H1 (cell line): ENCODE data around the gene KTN1. TPM values are rescaled to one million over a fixed set of nuclear protein-coding genes. Genes with fewer than 3 reads are reported as not detected.

Experiments used
- CTCF ChIA-PET: fragments of 300-600 bp; sonication (Branson Sonifier 250); formaldehyde crosslinking; loops from one replicate; lab custom pipeline; 2021; ENCODE audit not compliant: partially characterized antibody; lab: Charles Lee
- POLR2A ChIA-PET: fragments of 300-600 bp; sonication (Branson Sonifier 250); formaldehyde crosslinking; loops from one replicate; lab custom pipeline; 2021; ENCODE audit warnings: inconsistent platforms; ENCODE audit not compliant: partially characterized antibody; lab: Charles Lee
- DNase-seq, 2 experiments: peaks; one replicate each; pipeline versions ENCODE4 v3.0.0 to v3.0.0-alpha.2; 2010 to 2022; ENCODE audit warnings: low spot score in 2 of 2, low read depth in 1 of 2, mixed read lengths in 1 of 2
- FAIRE-seq: peaks from 2 replicates; lab custom pipeline; 2011; peaks lifted over from hg19 to GRCh38; lab: Jason Lieb, UNC
- H2AFZ ChIP-seq: 2 replicates; pipeline ENCODE4 v1.8.1; 2012; ENCODE audit warnings: low read length, inconsistent platforms
- H2AK5ac ChIP-seq: 2 replicates; pipeline ENCODE4 v1.6.1; 2013; ENCODE audit warnings: low read depth, low read length
- H2BK120ac ChIP-seq: replicated peaks from 2 replicates; pipeline ENCODE3; 2013; ENCODE audit warnings: low read depth, low read length, inconsistent platforms
- H2BK12ac ChIP-seq: 2 replicates; pipeline ENCODE4 v1.6.1; 2013; ENCODE audit warnings: low read depth, low read length
- H2BK15ac ChIP-seq: 2 replicates; pipeline ENCODE4 v1.6.1; 2013; ENCODE audit warnings: low read length
- H2BK20ac ChIP-seq: 2 replicates; pipeline ENCODE4 v1.6.1; 2013; ENCODE audit warnings: low read length
- H2BK5ac ChIP-seq: 2 replicates; pipeline ENCODE4 v1.6.1; 2013; ENCODE audit warnings: low read depth, low read length
- H3K14ac ChIP-seq: 2 replicates; pipeline ENCODE4 v1.6.1; 2013; ENCODE audit warnings: inconsistent platforms; ENCODE audit not compliant: insufficient read length
- H3K18ac ChIP-seq: 2 replicates; pipeline ENCODE4 v1.6.1; 2013; ENCODE audit warnings: low read length; ENCODE audit errors: extremely low read depth
- H3K23ac ChIP-seq: 2 replicates; pipeline ENCODE4 v1.6.1; 2013; ENCODE audit warnings: inconsistent platforms; ENCODE audit not compliant: insufficient read length
- H3K23me2 ChIP-seq: 2 replicates; pipeline ENCODE4 v1.6.1; 2013; ENCODE audit warnings: low read depth, low read length
- H3K27ac ChIP-seq: 2 replicates; pipeline ENCODE4 v1.6.1; 2011; ENCODE audit warnings: low read depth, low read length, inconsistent platforms
- H3K27me3 ChIP-seq, 4 experiments: replicated peaks in 1 of 4; 1 replicate in 1 of 4; 2 replicates in 3 of 4; pipeline versions ENCODE4 v1.6.1 to v1.8.1; 2011 to 2013; ENCODE audit warnings: low read length in 3 of 4, mild to moderate bottlenecking in 3 of 4, inconsistent platforms in 2 of 4, mixed read lengths in 2 of 4, moderate library complexity in 1 of 4; ENCODE audit not compliant: control insufficient read depth in 3 of 4, insufficient read depth in 3 of 4; ENCODE audit errors: extremely low read depth in 1 of 4
- H3K36me3 ChIP-seq, 4 experiments: 2 replicates each; pipeline versions ENCODE4 v1.6.1 to v1.8.1; 2011 to 2013; ENCODE audit warnings: mild to moderate bottlenecking in 4 of 4, low read length in 3 of 4, moderate library complexity in 2 of 4, control low read depth in 1 of 4, inconsistent platforms in 1 of 4; ENCODE audit not compliant: insufficient read depth in 4 of 4, control insufficient read depth in 2 of 4
- H3K4ac ChIP-seq: replicated peaks from 2 replicates; pipeline ENCODE3; 2013; ENCODE audit warnings: low read length, low read depth, mixed read lengths, inconsistent platforms; ENCODE audit not compliant: insufficient read length
- H3K4me1 ChIP-seq, 4 experiments: replicated peaks in 1 of 4; 1 replicate in 1 of 4; 2 replicates in 3 of 4; pipeline versions ENCODE4 v1.6.1 to v1.8.1; 2011 to 2013; ENCODE audit warnings: low read length in 3 of 4, inconsistent platforms in 2 of 4, mixed read lengths in 1 of 4; ENCODE audit not compliant: insufficient read depth in 4 of 4, control insufficient read depth in 3 of 4
- H3K4me2 ChIP-seq, 2 experiments: 2 replicates each; pipeline versions ENCODE4 v1.6.1 to v1.8.1; 2011 to 2013; ENCODE audit warnings: low read depth in 2 of 2, low read length in 2 of 2, control low read depth in 1 of 2, inconsistent platforms in 1 of 2, mild to moderate bottlenecking in 1 of 2; ENCODE audit not compliant: insufficient read depth in 1 of 2
- H3K4me3 ChIP-seq, 4 experiments: fragments of 200-600, 300-600 bp in 1 of 4; sonication (generic), shearing (Covaris generic), sonication (Bioruptor Twin) in 1 of 4; 2 replicates each; pipeline versions ENCODE4 v1.5.1 to v1.8.1; 2011 to 2016; ENCODE audit warnings: low read length in 4 of 4, low read depth in 3 of 4, control low read depth in 2 of 4, inconsistent platforms in 2 of 4, mild to moderate bottlenecking in 2 of 4, mixed read lengths in 1 of 4, moderate library complexity in 1 of 4; ENCODE audit not compliant: insufficient read depth in 2 of 4; ENCODE audit errors: extremely low read depth in 1 of 4
- H3K56ac ChIP-seq: replicated peaks from 2 replicates; pipeline ENCODE3; 2013; ENCODE audit warnings: low read depth, mild to moderate bottlenecking, mixed read lengths, low read length, inconsistent platforms; ENCODE audit not compliant: insufficient read length
- H3K79me1 ChIP-seq: 2 replicates; pipeline ENCODE4 v1.6.1; 2013; ENCODE audit warnings: low read depth, low read length, control low read depth
- H3K79me2 ChIP-seq, 2 experiments: 2 replicates each; pipeline versions ENCODE4 v1.6.1 to v1.8.1; 2012 to 2013; ENCODE audit warnings: low read length in 2 of 2, mild to moderate bottlenecking in 2 of 2, inconsistent platforms in 1 of 2; ENCODE audit not compliant: insufficient read depth in 2 of 2, control insufficient read depth in 1 of 2
- H3K9ac ChIP-seq, 4 experiments: replicated peaks in 1 of 4; 1 replicate in 1 of 4; 2 replicates in 3 of 4; pipeline versions ENCODE4 v1.6.1 to v1.8.1; 2011 to 2013; ENCODE audit warnings: low read depth in 3 of 4, low read length in 3 of 4, control low read depth in 2 of 4, mild to moderate bottlenecking in 2 of 4, moderate library complexity in 2 of 4, inconsistent platforms in 1 of 4; ENCODE audit errors: extremely low read depth in 1 of 4
- H3K9me3 ChIP-seq, 2 experiments: 2 replicates each; pipeline versions ENCODE4 v1.6.1 to v1.8.1; 2012 to 2013; ENCODE audit warnings: mild to moderate bottlenecking in 2 of 2, moderate library complexity in 2 of 2, control low read depth in 1 of 2, inconsistent platforms in 1 of 2, low read depth in 1 of 2, low read length in 1 of 2, mixed read lengths in 1 of 2; ENCODE audit not compliant: insufficient read depth in 2 of 2
- H4K20me1 ChIP-seq, 2 experiments: replicated peaks in 1 of 2; 2 replicates each; pipeline versions ENCODE3 to v1.8.1; 2011 to 2013; ENCODE audit warnings: inconsistent platforms in 2 of 2, low read length in 2 of 2, mild to moderate bottlenecking in 1 of 2; ENCODE audit not compliant: insufficient read depth in 2 of 2, control insufficient read depth in 1 of 2
- H4K5ac ChIP-seq: 2 replicates; pipeline ENCODE4 v1.6.1; 2013; ENCODE audit warnings: low read length, low read depth, mixed read lengths, inconsistent platforms; ENCODE audit not compliant: insufficient read length
- H4K8ac ChIP-seq: 2 replicates; pipeline ENCODE4 v1.8.0; 2013; ENCODE audit warnings: mild to moderate bottlenecking, moderate library complexity, low read length, inconsistent platforms; ENCODE audit not compliant: insufficient read depth; ENCODE audit errors: extremely low read depth
- H4K91ac ChIP-seq: replicated peaks from 2 replicates; pipeline ENCODE3; 2013; ENCODE audit warnings: low read length, mixed read lengths, inconsistent platforms; ENCODE audit not compliant: insufficient read length
- GABPA ChIP-seq: IDR thresholded peaks from 2 replicates; pipeline ENCODE4 v1.6.1; 2011; ENCODE audit warnings: mild to moderate bottlenecking, low read length, moderate library complexity, borderline replicate concordance; ENCODE audit not compliant: insufficient read depth
- HDAC6 ChIP-seq: IDR thresholded peaks from one replicate; pipeline ENCODE4 v1.7.1; 2012; ENCODE audit warnings: low read depth, mild to moderate bottlenecking, inconsistent platforms, low read length, moderate library complexity
- JUN ChIP-seq: IDR thresholded peaks from 2 replicates; pipeline ENCODE4 v1.6.1; 2011; ENCODE audit warnings: low read depth, mild to moderate bottlenecking, improper control_type of control experiment, low read length
- NANOG ChIP-seq: IDR thresholded peaks from 2 replicates; pipeline ENCODE4 v1.6.1; 2011; ENCODE audit warnings: low read length, low read depth, mild to moderate bottlenecking, inconsistent platforms; ENCODE audit not compliant: insufficient read depth, poor library complexity, severe bottlenecking
- POLR2A ChIP-seq, 2 experiments: IDR thresholded peaks; 1 replicate in 1 of 2; 2 replicates in 1 of 2; pipeline ENCODE4 v1.6.1; 2011; ENCODE audit warnings: low read depth in 2 of 2, low read length in 2 of 2, mild to moderate bottlenecking in 2 of 2; ENCODE audit errors: control extremely low read depth in 1 of 2
- YY1 ChIP-seq: IDR thresholded peaks from 2 replicates; pipeline ENCODE4 v1.6.1; 2011; ENCODE audit warnings: low read depth, mild to moderate bottlenecking, low read length
- WGBS, 2 experiments: shearing (Covaris generic) in 1 of 2; methylation state at CpG; one replicate each; pipeline versions ENCODE4 v1.1.6 to v1.1.7; 2013 to 2015; ENCODE audit warnings: low lambda C conversion rate in 2 of 2, mixed read lengths in 2 of 2, inconsistent platforms in 1 of 2, low coverage in 1 of 2, missing lambda C conversion rate in 1 of 2; ENCODE audit not compliant: insufficient replicate concordance in 2 of 2, insufficient coverage in 1 of 2, insufficient read length in 1 of 2; ENCODE audit errors: extremely low coverage in 1 of 2, missing lambda C conversion rate in 1 of 2; 5-methylcytosine and 5-hydroxymethylcytosine counted together
- polyA plus RNA-seq, 7 experiments: library from polyadenylated mRNA; depleted of rRNA in 3 of 7; stranded (reverse) in 5 of 7; unstranded in 2 of 7; fragments of >200 nt in 5 of 7; fragments of 200-250 nt in 2 of 7; gene quantifications; 1 replicate in 5 of 7; 2 replicates in 1 of 7; 4 replicates in 1 of 7; pipeline versions ENCODE4 v1.2.1 to v1.2.3, GENCODE V29; 2011 to 2013; ENCODE audit warnings: missing spikeins in 2 of 7, mixed read lengths in 2 of 7
- total RNA-seq: library from RNA; stranded (reverse); fragmentation: NEBNext Ultra II Directional; extraction: Animal tissue kit (Norgen Biotek cat#: 25700); gene quantifications from 2 replicates; pipeline ENCODE4 v1.2.1, GENCODE V29; 2021

KTN1 gene
- total and polyA plus RNA-seq, 2 of the 8 experiments (the other 6 are each of a cell fraction or from before 2014, with no cell fraction given), result 15.4 to 151 TPM

GRCh38 chr14:55711175-55711811 is 131.3 kb downstream of the KTN1 start:
- H4K91ac ChIP-seq, result no peak overlapping the region
- H3K23me2 ChIP-seq, result no peaks in the 10 kb centered on the region
- no peaks in the 10 kb centered on the region; a peak in 1 of 7 replicates for H3K4me1 ChIP-seq
- H2BK12ac ChIP-seq, result no peak overlapping the region
- H3K18ac ChIP-seq, result no peak overlapping the region
- whole genome bisulfite sequencing, 2 experiments, result 88% methylated on average over 3 of the region's 3 CpGs; no CpG with 5 or more reads in 1 of the 2 experiments
- H2BK5ac ChIP-seq, result no peak overlapping the region
- no peak overlapping the region for H4K8ac ChIP-seq
- H3K36me3 ChIP-seq, result no peaks in the 10 kb centered on the region
- H3K56ac ChIP-seq, result peak overlapping the region; percentile 22
- H3K4me2 ChIP-seq, result no peak overlapping the region
- H3K79me1 ChIP-seq, result no peaks in the 10 kb centered on the region
- no peaks in the 10 kb centered on the region for H3K79me2 ChIP-seq
- no peak overlapping the region for H3K9ac ChIP-seq
- no peak overlapping the region for H3K4ac ChIP-seq
- no peak overlapping the region for H3K27ac ChIP-seq
- ChIA-PET POLR2A (no interaction called here), CTCF (interaction anchor here (0.8 to 1.9 kb wide), 5 partner anchors 9 to 768 kb away, joined by 3 to 5 read pairs (median 3); no protein-coding TSS in a partner anchor)
- H3K14ac ChIP-seq, result no peak overlapping the region
- H2BK20ac ChIP-seq, result no peak overlapping the region
- H3K9me3 ChIP-seq, result no peaks in the 10 kb centered on the region
- TF ChIP-seq NANOG (no peak), YY1 (no peak), GABPA (no peak), POLR2A (IDR thresholded peaks at IDR 0.05; ENCODE audit: control extremely low read depth in 1 of 2, low read depth in 2 of 2, low read length in 2 of 2) (no peak), JUN (no peak), HDAC6 (no peak)
- H3K27me3 ChIP-seq, result no peaks in the 10 kb centered on the region
- H3K23ac ChIP-seq, result no peak overlapping the region
- H2BK120ac ChIP-seq, result no peak overlapping the region
- no peaks in the 10 kb centered on the region for H4K20me1 ChIP-seq
- H3K4me3 ChIP-seq, result no peak overlapping the region
- H2BK15ac ChIP-seq, result no peak overlapping the region
- no peak for DNase-seq
- no peak overlapping the region for H4K5ac ChIP-seq
- no peak overlapping the region for H2AK5ac ChIP-seq
- no peak overlapping the region for H2AFZ ChIP-seq
- FAIRE-seq, result no peak
